ENCODE results near the gene MADCAM1.

GRCh38 chr19:455851-456546 is 40.3 kb upstream of the MADCAM1 start:
- TF ChIP-seq CTCF (IDR thresholded peaks at IDR 0.05) (no peak), EZH2 (IDR thresholded peaks at IDR 0.05; ENCODE audit: borderline replicate concordance, insufficient read depth, low read depth, low read length, poor library complexity, severe bottlenecking) (no peak)

Measured in B cell (primary cell).